HG02943 (cell line): ENCODE results near the gene PABPN1.
"Not testable (repeated sequence)": the region's sequence is repeated elsewhere in the genome, so short reads cannot be mapped to it uniquely, and the experiment has no call there.

Source experiments
- ATAC-seq: cut with Tn5 transposase; IDR thresholded peaks from one replicate; pipeline ENCODE4 v1.9.1; 2021; ENCODE audit warnings: mild to moderate bottlenecking, low read depth, moderate library complexity; ENCODE audit not compliant: unreplicated experiment

PABPN1 gene, protein sequence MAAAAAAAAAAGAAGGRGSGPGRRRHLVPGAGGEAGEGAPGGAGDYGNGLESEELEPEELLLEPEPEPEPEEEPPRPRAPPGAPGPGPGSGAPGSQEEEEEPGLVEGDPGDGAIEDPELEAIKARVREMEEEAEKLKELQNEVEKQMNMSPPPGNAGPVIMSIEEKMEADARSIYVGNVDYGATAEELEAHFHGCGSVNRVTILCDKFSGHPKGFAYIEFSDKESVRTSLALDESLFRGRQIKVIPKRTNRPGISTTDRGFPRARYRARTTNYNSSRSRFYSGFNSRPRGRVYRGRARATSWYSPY

DNA sequence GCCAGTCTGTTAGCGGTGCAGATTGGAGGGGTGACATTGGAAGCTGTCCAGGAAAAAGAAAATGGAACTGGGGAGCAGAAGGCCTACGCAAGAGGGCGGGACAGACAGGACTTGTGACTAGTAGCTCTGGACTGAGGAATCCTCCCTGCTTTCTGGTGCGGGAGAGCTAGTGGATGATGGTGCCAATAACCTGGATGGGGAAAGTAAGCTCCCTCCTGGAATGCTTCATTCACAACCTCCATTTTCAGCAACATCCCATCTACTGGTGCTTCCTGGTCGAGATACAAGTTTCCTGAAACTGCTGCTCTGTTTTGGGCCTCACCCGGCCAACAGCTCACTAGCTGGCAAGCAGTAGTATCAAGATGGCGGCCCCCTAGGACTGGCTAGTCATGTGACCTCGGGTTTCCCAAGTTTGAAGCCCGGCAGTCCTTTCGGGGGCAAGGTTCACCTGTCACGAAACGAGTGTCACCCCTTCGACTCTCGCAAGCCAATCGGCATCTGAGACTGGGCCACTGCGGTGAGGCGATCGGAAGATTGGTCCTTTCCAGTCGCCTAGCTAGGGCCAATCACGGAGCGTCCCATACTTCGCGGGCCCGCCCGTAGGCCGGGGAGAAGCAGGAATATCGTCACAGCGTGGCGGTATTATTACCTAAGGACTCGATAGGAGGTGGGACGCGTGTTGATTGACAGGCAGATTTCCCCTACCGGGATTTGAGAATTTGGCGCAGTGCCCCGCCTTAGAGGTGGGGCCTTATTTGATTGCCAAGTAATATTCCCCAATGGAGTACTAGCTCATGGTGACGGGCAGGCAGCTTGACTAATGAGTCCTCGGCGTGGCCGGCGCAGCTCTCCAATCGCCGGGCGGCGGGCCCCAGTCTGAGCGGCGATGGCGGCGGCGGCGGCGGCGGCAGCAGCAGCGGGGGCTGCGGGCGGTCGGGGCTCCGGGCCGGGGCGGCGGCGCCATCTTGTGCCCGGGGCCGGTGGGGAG lies at the start of gene PABPN1:
Gene PABPN1, plus strand, starts transcription at position 874 of the 988 bp plus-strand sequence. Its CDS starts 13 bp downstream, at position 887.
- peak; percentile 87 for ATAC-seq

DNA sequence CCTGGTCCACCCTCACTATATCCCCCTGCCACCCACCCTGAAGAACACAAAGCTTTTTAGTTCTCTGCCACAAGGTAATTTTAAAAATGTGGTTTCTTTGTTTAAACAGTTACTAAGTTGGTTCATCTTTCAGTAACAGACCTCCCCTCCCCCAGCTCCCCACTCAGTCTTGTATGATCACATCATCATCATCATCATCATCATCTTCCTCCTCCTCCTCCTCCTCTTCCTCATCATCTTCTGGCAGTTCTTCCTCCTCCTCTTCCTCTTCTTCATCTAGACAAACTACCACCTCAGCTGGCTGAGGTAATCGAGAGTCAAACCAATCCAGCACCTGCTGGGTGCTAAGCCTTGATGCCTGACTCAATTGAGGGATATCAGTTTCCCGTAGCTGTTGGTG lies 45.8 kb upstream of the PABPN1 start:
- no peak for ATAC-seq

DNA sequence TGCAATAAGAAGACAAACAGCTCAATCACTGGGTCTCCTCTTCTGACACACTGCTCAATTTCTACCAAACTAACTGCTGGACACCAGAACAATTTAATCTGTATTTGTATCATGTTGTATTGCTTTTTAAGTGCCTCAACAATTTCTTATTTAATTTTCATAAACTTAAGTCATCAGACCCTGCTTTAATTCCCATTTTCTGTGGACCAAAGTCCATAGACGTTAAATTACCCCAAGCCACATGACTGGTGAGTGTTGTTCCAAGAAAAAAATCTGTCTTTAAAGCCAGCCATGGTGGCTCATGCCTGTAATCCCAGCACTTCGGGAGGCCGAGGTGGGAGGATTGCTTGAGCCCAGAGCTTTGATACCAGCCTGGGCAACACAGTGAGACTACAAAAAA lies 44.1 kb upstream of the PABPN1 start:
- ATAC-seq = no peak

DNA sequence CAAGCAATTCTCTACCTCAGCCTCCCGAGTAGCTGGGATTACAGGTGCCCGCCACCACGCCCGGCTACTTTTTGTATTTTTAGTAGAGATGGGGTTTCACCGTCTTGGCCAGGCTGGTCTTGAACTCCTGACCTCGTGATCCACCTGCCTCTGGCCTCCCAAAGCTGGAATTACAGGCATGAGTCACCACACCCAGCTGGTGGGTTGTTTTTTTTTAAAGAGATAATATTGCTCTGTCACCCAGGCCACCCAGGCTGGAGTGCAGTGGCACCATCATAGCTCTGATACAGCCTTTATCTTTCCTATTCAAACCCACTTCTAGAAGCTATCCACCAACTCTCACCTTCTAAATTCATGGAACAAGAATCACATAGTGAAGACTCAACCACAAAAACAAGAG lies 43.3 kb upstream of the PABPN1 start:
- not testable (repeated sequence) for ATAC-seq

DNA sequence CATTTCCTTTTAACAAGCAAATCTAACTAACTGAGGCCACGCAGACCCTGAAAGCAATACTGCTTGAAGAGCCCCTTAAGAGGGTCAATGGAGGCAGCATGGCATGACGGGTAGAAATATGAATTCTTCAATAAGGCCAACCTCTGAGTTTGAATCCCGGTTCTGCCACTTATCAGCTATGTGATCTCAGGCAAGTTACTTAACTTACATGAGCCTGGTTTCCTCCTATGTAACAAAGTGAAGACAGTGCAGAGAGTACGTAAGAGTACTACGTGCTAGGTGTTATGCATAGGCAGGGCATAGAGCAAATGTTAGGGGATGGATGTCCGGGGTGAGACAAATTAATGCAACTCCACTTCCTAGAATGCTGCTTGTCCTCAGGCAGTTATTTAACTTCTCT lies 40.0 kb upstream of the PABPN1 start:
- ATAC-seq = no peak

DNA sequence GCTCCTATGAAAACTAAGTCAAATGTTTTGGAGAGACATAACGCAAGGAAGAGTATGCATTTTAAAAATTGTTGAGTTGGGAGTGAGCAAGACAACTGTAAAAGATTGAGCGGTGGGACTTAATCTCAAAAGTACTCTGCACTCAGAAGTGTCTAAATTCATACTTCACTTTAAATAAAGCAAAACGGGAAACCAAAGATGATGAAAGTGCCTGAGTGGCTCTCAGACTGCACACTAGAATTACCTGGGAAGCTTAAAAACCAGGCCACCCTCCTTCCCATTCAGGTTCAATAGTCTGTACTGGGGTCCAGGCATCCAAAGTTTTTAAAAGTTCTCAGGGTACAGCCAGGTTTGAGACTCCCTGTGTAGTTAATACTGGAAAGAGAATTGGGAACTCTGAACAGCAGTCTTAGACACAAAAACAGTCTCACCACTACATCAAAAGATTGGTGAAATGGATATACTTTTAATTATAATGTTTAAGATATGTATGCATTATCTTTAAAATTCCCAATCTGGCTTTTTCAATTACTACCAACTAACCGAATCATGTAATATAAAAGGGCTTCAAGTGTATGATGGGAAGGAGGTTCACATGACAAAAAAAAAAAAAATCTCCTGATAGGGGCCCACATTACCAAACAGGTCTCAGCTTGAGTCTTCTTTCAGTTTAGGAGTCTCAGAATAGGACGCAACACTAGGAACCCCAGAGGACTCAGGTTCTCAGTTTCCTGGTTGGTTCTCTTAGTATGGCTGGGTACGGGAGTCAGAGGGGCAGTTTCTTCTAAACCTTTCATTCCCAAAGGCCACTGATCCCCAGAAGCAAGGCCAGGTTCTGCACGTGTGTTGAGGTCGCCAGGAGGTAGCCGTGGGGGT lies 36.4 kb upstream of the PABPN1 start:
- no peak for ATAC-seq

DNA sequence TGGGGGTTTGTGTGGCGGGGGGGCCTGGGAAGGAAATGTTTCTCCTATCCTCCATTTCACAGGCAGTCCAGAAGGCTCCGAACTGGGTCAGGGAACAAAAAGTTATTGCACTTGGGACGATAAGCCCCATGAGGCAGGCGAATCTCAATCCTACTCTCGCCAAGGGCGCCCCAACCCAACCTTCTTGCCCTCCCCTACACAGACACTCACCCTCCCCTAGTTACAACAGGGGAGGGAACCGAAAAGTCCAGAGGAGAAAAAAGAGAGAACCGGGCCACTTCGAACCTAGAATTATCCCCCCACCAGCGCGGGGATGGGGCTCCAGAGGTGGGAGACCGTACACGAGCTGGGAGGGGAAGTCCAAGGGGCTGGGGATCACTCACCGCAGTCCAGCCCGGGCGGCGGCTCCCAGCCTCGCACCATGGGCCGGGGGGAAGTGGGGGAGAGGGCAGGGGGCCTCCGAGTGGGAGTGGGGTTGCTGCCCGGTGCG lies 35.7 kb upstream of the PABPN1 start:
- ATAC-seq = peak; percentile 24

DNA sequence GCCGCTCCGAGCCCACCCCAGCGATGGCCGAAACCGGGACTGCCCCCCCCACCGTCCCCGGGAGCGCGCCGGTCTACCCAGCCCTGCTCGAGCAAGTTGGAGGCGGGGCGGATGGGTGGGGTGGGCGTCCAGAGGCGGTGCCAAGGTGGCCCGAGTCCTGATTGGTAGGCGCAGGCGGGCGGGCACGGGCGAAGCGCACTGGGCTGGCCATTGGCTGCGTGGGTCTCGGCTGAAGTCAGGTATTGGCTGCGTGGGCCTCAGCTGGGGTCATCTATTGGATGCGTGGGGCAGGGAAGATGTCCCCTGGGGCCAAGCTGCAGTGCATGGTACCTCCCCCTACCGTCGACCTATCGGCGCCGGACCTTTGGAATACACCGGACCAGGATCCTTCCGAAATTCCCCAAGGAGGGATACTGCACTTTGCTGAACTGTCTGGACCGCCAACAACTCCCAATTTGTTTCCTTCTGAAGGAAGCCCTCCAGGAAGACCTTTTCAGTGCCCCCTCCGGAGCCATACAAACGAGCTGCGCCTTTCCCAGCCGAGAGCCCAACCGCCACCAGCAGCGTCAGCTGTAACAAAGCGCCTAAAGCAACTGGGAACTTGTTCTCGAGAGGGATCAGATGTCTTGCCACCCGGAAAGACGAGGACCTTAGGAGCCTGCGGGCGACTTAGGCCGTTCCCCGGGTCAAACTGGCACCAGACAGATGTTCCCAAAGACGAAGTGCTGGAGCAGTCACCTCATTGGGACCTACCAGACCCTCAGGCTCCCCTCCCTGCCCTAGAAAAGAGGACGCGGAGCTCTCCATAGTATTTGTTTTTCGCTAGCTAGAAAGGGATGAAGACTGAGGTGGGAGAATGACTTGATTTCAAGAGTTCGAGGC lies 35.0 kb upstream of the PABPN1 start, which contains the start of gene HOMEZ:
Gene HOMEZ, minus strand, starts transcription at position 113 of the 882 bp plus-strand sequence. CDS start 180 bp downstream, outside the sequence.
- peak; percentile 99 for ATAC-seq

DNA sequence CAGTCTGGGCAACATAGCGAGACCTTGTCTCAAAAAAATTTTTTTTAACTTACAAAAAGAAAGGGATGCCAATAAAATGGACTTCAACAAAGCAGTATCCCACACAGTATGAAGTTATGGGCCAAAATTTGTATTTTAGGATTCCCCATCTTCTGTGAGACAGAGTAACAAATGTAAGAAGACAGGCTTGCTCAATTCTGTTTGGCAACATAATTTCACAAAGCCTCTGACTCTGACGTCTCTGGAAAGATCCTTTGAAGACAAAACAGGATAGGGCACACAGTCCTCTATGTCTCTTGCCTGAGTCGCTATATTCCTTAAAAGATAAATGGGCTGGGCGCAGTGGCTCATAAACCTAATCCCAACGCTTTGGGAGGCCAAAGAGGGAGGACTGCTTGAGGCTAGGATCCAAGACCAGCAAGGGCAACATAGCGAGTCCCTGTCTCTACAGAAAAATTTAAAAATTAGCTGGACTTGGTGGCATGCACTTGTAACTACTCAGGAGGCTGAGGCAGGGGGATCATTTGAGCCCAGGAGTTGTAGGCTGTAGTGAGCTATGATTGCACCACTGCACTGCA lies 34.3 kb upstream of the PABPN1 start:
- ATAC-seq = no peak

DNA sequence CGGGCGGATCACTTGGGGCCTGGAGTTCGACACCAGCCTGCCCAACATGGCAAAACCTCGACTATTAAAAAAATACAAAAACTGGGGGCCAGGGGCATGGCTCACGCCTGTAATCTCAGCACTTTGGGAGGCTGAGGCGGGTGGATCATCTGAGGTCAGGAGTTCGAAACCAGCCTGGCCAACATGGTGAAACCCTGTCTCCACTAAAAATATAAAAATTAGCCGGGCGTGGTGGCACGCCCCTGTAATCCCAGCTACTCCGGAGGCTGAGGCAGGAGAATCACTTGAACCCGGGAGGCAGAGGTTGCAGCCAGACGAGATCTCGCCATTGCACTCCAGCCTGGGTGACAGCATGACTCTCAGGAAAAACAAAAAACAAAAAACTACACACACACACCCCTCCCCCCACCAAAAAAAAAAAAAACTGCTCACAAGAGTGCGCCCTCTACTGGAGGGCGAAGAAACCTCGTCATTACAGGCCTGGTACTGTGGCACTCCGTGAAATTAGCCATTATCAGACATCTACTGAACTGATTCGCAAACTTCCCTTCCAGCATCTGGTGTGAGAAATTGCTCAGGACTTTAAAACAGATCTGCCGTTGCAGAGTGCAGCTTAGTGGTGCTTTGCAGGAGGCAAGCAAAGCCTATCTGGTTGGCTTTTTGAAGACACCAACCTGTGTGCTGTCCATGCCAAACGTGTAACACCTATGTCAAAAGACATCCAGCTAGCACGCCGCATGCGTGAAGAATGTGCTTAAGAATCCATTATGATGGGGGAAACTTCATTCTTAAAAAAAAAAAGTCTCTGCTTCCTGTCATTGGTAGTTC lies 26.3 kb upstream of the PABPN1 start:
- ATAC-seq = no peak

DNA sequence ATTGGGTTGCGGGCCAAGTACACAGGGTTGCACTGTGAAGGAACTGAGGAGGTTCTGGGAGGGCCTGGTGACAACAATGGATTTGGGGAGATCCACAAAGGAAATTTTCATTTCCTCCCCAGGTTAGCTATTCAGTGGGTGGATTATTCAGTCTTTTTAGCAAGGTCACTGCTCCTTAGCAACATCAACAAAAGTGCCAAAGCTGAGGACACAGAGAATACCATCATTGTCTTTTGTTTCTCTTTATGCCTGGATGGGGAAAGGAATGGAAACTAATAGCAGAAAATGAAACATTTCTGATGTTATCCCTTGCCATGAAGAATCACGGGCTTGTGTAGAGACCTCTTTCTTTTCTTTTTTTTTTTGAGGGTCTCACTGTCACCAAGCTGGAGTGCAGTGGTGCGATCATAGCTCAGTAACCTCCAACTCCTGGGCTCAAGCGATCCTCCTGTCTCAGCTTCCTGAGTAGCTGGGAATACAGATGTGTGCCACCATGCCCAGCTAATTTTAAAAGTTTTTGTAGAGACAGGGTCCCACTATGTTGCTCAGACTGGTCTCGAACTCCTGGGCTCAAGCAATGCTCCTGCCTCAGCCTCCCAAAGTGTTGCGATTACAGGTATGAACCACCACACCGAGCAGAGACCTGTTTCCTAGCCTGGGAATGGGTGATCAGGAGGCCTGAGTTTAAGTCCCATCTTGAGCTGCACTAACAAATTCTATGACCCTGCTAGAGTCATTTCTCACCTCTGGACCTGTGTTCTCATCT lies 25.1 kb upstream of the PABPN1 start:
- no peak for ATAC-seq

DNA sequence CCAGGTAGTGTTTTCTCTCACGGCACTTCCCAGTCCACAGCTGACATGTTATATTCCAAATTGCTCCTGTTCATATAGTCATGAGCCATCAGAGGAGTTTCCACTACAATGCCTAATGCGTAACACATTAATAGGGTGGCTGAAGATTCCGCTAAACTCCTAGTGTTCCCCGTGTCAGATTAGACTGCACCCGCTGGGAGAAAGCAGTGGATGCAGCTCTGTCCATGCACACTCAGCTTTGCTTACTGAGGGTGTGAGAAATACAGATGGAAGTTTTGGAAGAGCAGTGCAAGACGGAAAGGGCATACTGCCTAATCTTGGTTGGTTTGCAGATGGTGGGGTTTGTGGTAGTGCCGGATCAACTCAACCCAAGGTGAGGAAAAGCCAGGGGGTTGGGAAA lies 24.2 kb upstream of the PABPN1 start:
- no peak for ATAC-seq

DNA sequence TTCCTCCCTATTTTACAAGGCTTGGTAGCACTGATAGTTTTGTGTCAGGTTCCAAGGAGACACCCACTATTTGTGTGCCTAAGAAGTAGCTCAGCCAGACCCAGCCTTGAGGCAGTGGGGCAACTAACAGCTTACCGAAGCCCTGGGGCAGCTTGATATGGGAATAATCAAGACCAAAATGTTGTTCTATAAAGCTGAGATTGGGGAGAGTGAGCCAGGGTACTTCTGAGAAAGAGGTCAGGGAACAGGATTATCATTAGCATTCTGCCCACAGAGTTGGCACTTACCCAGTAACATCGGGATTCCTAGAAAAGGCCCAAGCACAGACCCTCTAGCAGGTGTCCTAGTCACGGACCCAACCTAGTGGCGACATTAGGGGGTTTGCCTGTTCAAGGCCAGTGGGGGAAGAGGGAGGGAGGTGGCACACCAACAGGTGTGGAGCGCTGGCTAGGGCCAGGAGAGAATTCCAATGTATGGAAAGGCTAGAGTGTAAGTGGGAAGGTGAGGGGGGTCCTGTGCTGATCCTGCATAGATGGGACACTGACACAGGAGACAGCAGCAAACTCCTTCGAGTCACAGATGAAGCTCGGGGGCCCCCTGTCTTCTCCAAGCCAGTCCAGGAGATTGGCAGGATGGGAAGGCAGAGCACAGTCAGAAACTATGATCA lies 23.5 kb upstream of the PABPN1 start:
- ATAC-seq = no peak

DNA sequence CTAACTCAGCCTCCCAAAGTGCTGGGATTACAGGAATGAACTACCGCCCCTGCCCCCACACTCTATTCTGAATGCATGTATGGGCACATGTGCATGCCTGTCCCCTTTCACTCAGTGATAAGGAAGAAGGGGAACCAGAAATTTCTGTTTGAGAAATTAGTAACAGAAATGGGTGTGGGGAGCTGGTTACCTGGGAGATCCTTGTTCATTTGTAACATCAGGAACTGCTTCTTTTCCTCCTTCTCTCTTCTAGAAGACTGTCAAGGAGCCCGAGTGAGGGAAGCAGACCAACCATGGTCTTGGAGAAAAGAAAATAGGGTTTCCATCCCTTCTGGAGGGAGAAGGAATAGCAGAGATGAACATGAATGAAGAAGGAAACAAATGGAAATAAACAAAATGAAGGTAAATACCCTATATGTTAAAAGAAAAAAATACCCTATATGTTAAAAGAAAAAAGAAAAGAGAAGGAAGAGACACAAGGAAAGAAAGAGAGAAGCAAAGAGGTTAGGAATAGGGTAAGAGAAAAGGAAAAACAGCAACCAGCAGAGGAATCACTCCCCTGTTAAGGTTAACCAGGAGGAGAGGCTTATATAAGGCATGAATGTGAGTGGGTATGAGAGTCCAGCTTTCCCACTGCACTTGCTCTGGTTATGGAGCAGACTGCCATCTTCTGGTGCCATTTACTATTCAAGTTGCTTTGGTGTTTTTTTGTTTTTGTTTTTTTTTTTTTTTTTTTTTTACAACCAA lies 21.9 kb upstream of the PABPN1 start:
- no peak for ATAC-seq

DNA sequence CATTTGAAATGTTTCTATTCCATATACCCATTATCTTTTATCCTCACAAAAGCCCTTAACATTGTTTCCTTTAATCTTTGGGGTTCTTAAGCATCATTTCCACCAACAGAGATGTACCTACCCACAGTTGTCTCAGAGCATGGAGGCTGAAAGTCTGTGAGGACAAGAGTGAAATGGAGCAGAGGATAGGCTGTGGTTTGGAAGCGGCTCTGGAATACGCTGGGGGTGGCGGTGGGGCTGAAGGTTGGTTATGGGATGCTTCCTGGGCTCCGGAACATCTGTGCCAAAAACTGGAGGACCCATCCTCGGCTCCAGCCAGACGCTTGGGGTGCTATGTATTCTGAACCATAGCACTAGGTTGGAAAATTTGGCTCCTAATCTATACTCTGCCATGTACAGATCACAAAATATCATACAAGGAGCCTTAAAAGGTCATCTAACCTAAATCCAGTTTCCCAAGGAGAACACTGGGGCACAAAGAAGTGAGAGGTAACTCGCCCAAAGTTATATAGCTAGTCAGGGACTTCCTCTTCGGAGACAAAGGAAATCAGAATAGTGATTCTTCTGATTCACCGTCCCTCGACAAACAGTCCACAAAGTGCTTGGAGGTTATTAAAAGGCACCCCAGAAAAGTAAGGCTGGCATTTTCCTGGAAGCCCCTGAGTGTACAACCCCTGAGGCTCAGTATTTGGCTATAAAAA lies 21.1 kb upstream of the PABPN1 start:
- no peak for ATAC-seq
